A549 (cell line): Measurements from ENCODE around the gene SP2.

Experiments
- BHLHE40 ChIP-seq: IDR thresholded peaks from 2 replicates; pipeline ENCODE4 v1.6.1; 2012; ENCODE audit warnings: low read depth, low read length, inconsistent platforms
- CTCF ChIP-seq: fragments of >200 bp; sonication (Bioruptor Twin); formaldehyde crosslinking; IDR thresholded peaks from 3 replicates; pipeline ENCODE4 v1.5.1; 2016
- EHMT2 ChIP-seq: fragments of 200-600 bp; sonication (generic); IDR thresholded peaks from 2 replicates; pipeline ENCODE4 v1.6.1; 2016; ENCODE audit warnings: antibody characterized with exemption, low read depth, mild to moderate bottlenecking, moderate library complexity
- EP300 ChIP-seq, 2 experiments: fragments of >200 bp; sonication (Bioruptor Twin); formaldehyde crosslinking; IDR thresholded peaks; 2 replicates in 1 of 2; 3 replicates in 1 of 2; pipeline ENCODE4 v1.6.1; 2016 to 2017
- HDAC2 ChIP-seq: fragments of 200-600 bp; sonication (generic); IDR thresholded peaks from 2 replicates; pipeline ENCODE4 v1.6.1; 2016
- KDM1A ChIP-seq: fragments of 200-600 bp; sonication (generic); IDR thresholded peaks from 2 replicates; pipeline ENCODE4 v1.6.1; 2016; ENCODE audit warnings: low read depth, mild to moderate bottlenecking
- MAX ChIP-seq: IDR thresholded peaks from 2 replicates; pipeline ENCODE4 v1.6.1; 2012
- NR3C1 ChIP-seq: fragments of >200 bp; sonication (Bioruptor Twin); formaldehyde crosslinking; IDR thresholded peaks from 3 replicates; pipeline ENCODE4 v1.6.1; 2017
- PBX3 ChIP-seq: IDR thresholded peaks from 2 replicates; pipeline ENCODE4 v1.6.1; 2012
- POLR2A ChIP-seq: IDR thresholded peaks from 2 replicates; pipeline ENCODE4 v1.6.1; 2012; ENCODE audit warnings: mild to moderate bottlenecking, low read length
- REST ChIP-seq: fragments of 200-600 bp; sonication (generic); IDR thresholded peaks from 2 replicates; pipeline ENCODE4 v1.6.1; 2016; ENCODE audit warnings: antibody characterized with exemption, mild to moderate bottlenecking, moderate library complexity
- RFX5 ChIP-seq: fragments of 450-650 bp; IDR thresholded peaks from 2 replicates; pipeline ENCODE4 v1.7.1; 2014; ENCODE audit warnings: antibody characterized with exemption, mild to moderate bottlenecking, moderate library complexity
- USF2 ChIP-seq: fragments of 450-650 bp; IDR thresholded peaks from 2 replicates; pipeline ENCODE4 v1.6.1; 2014; ENCODE audit warnings: antibody characterized with exemption

GRCh38 chr17:47847341-47848197 lies 48.5 kb upstream of the SP2 start:
- TF ChIP-seq NR3C1 = no peak
- no peak for TF ChIP-seq USF2
- no peak for TF ChIP-seq RFX5
- TF ChIP-seq CTCF = no peak; the same call in 2 of the 3 replicates
- TF ChIP-seq EP300 (IDR thresholded peaks at IDR 0.05) = no peak
- TF ChIP-seq EHMT2 = no peak
- TF ChIP-seq HDAC2 = no peak
- TF ChIP-seq BHLHE40 = no peak
- TF ChIP-seq PBX3 = no peak
- TF ChIP-seq POLR2A = no peak
- no peak for TF ChIP-seq KDM1A
- TF ChIP-seq REST = no peak
- no peak for TF ChIP-seq MAX
